Measurements from ENCODE around the gene POU2F2. TPM values are rescaled to one million over a fixed set of nuclear protein-coding genes. Genes with fewer than 3 reads are reported as not detected.

POU2F2 gene
- total RNA-seq, 4 donors from 2014 or later: 0.55 to 3.2 (median 0.77) TPM; not detected in 1

- DNase-seq: no peak
- Histone ChIP-seq H3K9me3 (no peaks in the 10 kb centered on the region), H3K4me3 (no peak overlapping the region), H3K27me3 (no peaks in the 10 kb centered on the region), H3K4me1 (no peaks in the 10 kb centered on the region), H3K36me3 (no peaks in the 10 kb centered on the region), H3K27ac (no peak overlapping the region)
- TF ChIP-seq CTCF (IDR thresholded peaks at IDR 0.05): no peak
- no peak for TF ChIP-seq POLR2A (IDR thresholded peaks at IDR 0.05)
- intact Hi-C loops (cut with DNase I; ENCODE audit: low total_unique reads): no loop called here
Observed at GRCh38 chr19:42064432-42064831, 67.8 kb downstream of the POU2F2 start.

GRCh38 chr19:42062381-42062780 is 69.9 kb downstream of the POU2F2 start:
- H3K4me1 ChIP-seq: no peaks in the 10 kb centered on the region
- DNase-seq: no peak
- TF ChIP-seq CTCF (IDR thresholded peaks at IDR 0.05): no peak
- no peak for TF ChIP-seq POLR2A (IDR thresholded peaks at IDR 0.05)
- H3K4me3 ChIP-seq: no peak overlapping the region
- H3K9me3 ChIP-seq: no peaks in the 10 kb centered on the region
- no peaks in the 10 kb centered on the region for H3K36me3 ChIP-seq
- H3K27me3 ChIP-seq: no peaks in the 10 kb centered on the region
- intact Hi-C loops (cut with DNase I; ENCODE audit: low total_unique reads): no loop called here
- no peak overlapping the region for H3K27ac ChIP-seq

- Histone ChIP-seq H3K36me3 (no peaks in the 10 kb centered on the region), H3K4me3 (no peak overlapping the region), H3K4me1 (no peaks in the 10 kb centered on the region), H3K27ac (no peak overlapping the region), H3K27me3 (no peaks in the 10 kb centered on the region), H3K9me3 (no peaks in the 10 kb centered on the region)
- intact Hi-C loops (cut with DNase I; ENCODE audit: low total_unique reads): no loop called here
- TF ChIP-seq POLR2A (IDR thresholded peaks at IDR 0.05) (no peak), CTCF (IDR thresholded peaks at IDR 0.05) (no peak)
- no peak for DNase-seq
Observed at GRCh38 chr19:42060117-42060516, 72.1 kb downstream of the POU2F2 start.

- intact Hi-C loops (cut with DNase I; ENCODE audit: low total_unique reads): no loop called here
Observed at GRCh38 chr19:42059196-42059595, 73.0 kb downstream of the POU2F2 start.

GRCh38 chr19:42057846-42058245 is 74.4 kb downstream of the POU2F2 start:
- no peak for DNase-seq
- TF ChIP-seq POLR2A (IDR thresholded peaks at IDR 0.05) (no peak), CTCF (IDR thresholded peaks at IDR 0.05) (no peak)
- Histone ChIP-seq H3K27ac (no peak overlapping the region), H3K9me3 (no peaks in the 10 kb centered on the region), H3K36me3 (no peaks in the 10 kb centered on the region), H3K4me1 (no peaks in the 10 kb centered on the region), H3K4me3 (no peak overlapping the region), H3K27me3 (no peaks in the 10 kb centered on the region)
- intact Hi-C loops (cut with DNase I; ENCODE audit: low total_unique reads): no loop called here

More at GRCh38 chr19:42059196-42059595, 73.0 kb downstream of the POU2F2 start:
- Histone ChIP-seq H3K27me3 (no peaks in the 10 kb centered on the region), H3K4me3 (no peak overlapping the region), H3K27ac (no peak overlapping the region), H3K4me1 (no peaks in the 10 kb centered on the region), H3K9me3 (no peaks in the 10 kb centered on the region), H3K36me3 (no peaks in the 10 kb centered on the region)
- TF ChIP-seq POLR2A (IDR thresholded peaks at IDR 0.05): no peak
- TF ChIP-seq CTCF (IDR thresholded peaks at IDR 0.05): no peak
- DNase-seq: no peak

Measured in uterus (tissue), 4 donors.